Measurements from ENCODE around the gene OR51A2. TPM values are rescaled to one million over a fixed set of nuclear protein-coding genes. Genes with fewer than 3 reads are reported as not detected.

The OR51A2 gene
- total RNA-seq, 1 experiment from 2014 or later, result not detected

GRCh38 chr11:4947505-4947904 lies 8.0 kb downstream of the OR51A2 start, which contains the start of gene OR51A4:
OR51A4 (minus strand) TSS chr11:4947605; CDS start chr11:4947100, 505 bp downstream.
- Histone ChIP-seq H4K91ac (ENCODE audit: insufficient read length, low read depth, low read length) (no peak within 1 kb of the TSS), H4K20me1 (ENCODE audit: control insufficient read depth, insufficient read depth, insufficient read length) (no peaks in the 10 kb centered on the region), H3K79me2 (ENCODE audit: insufficient read depth, low read length) (no peaks in the 10 kb centered on the region), H3K4ac (ENCODE audit: low read depth, low read length) (no peak within 1 kb of the TSS), H4K5ac (ENCODE audit: insufficient read length, low read depth, low read length) (no peak within 1 kb of the TSS), H3K14ac (ENCODE audit: insufficient read depth, low read length) (no peak within 1 kb of the TSS), H2AFZ (ENCODE audit: low read length) (no peak within 1 kb of the TSS), H2BK5ac (ENCODE audit: insufficient read length, low read length) (no peak within 1 kb of the TSS), H3K79me1 (ENCODE audit: insufficient read depth, low read depth, low read length, poor library complexity, severe bottlenecking) (no peaks in the 10 kb centered on the region), H3K56ac (ENCODE audit: insufficient read length, low read depth, low read length) (no peak within 1 kb of the TSS), H3K9me3 (ENCODE audit: control insufficient read depth, low read depth, low read length) (no peaks in the 10 kb centered on the region), H2BK12ac (ENCODE audit: insufficient read length, low read depth, low read length) (no peak within 1 kb of the TSS), H3K23ac (ENCODE audit: insufficient read length, low read depth, low read length) (no peak within 1 kb of the TSS), H2BK15ac (ENCODE audit: low read depth, low read length) (no peak within 1 kb of the TSS), H3K27me3 (ENCODE audit: insufficient read depth, low read length) (no peaks in the 10 kb centered on the region), H3K23me2 (ENCODE audit: insufficient read length, low read depth, low read length, poor library complexity, severe bottlenecking) (no peaks in the 10 kb centered on the region), H2BK120ac (ENCODE audit: low read depth, low read length, poor library complexity, severe bottlenecking) (no peak within 1 kb of the TSS), H3K4me1 (ENCODE audit: insufficient read depth, low read length) (no peaks in the 10 kb centered on the region), H3K9ac (ENCODE audit: extremely low read depth, insufficient read length, low read length) (no peak within 1 kb of the TSS), H3T11ph (ENCODE audit: low read length) (no peak within 1 kb of the TSS), H2BK20ac (ENCODE audit: low read depth, low read length, poor library complexity, severe bottlenecking) (no peak within 1 kb of the TSS), H3K4me2 (ENCODE audit: insufficient read depth, insufficient read length, low read length) (no peak within 1 kb of the TSS), H3K27ac (ENCODE audit: insufficient read length, low read depth, low read length) (no peak within 1 kb of the TSS), H4K8ac (replicated peaks; ENCODE audit: insufficient read length, low read depth, low read length) (no peak within 1 kb of the TSS), H2AK5ac (ENCODE audit: insufficient read length, low read length) (no peak within 1 kb of the TSS), H3K18ac (ENCODE audit: insufficient read length, low read depth, low read length) (no peak within 1 kb of the TSS)
- Mint-ChIP-seq H3K36me3 (ENCODE audit: insufficient read depth in 1 of 3, low read depth in 3 of 3) (no peaks in the 10 kb centered on the region), H3K9me3 (no peaks in the 10 kb centered on the region), H3K27me3 (ENCODE audit: low read depth) (no peaks in the 10 kb centered on the region), H3K4me1 (no peaks in the 10 kb centered on the region), H3K27ac (no peak within 1 kb of the TSS), H3K4me3 (no peak within 1 kb of the TSS)
- DNase-seq, result no peak
- TF ChIP-seq CTCF (conservative IDR thresholded peaks at IDR 0.05), result no peak
